OCI-LY3 (cell line): ENCODE results near the gene MYDGF.

Source experiments
- CTCF ChIP-seq: fragments of 200-600, 300-600 bp; sonication (generic); IDR thresholded peaks from 2 replicates; pipeline ENCODE4 v1.5.1; 2014; ENCODE audit warnings: antibody characterized with exemption, low read length, low read depth
- EZH2phosphoT487 ChIP-seq: fragments of 200-600 bp; shearing (Covaris generic); IDR thresholded peaks from 2 replicates; pipeline ENCODE4 v1.6.1; 2018; ENCODE audit warnings: antibody characterized with exemption, mixed run types, low read depth

GRCh38 chr19:4642625-4643024 is 27.5 kb downstream of the MYDGF start:
- TF ChIP-seq CTCF (no peak), EZH2phosphoT487 (no peak)
